Coronary artery (tissue), 2 donors: ENCODE measurements around the gene CACNA1E.

Source experiments
- DNase-seq: peaks from one replicate; pipeline ENCODE4 v3.0.0-alpha.2; 2017; ENCODE audit warnings: low spot score
- H3K27ac ChIP-seq, 2 donors: fragments of 200-600 bp; sonication (generic); one replicate each; pipeline ENCODE4 v1.5.1; 2016 to 2019
- H3K4me3 ChIP-seq: fragments of 200-600 bp; sonication (generic); 2 replicates; pipeline ENCODE4 v1.5.1; 2016; ENCODE audit warnings: mild to moderate bottlenecking, moderate library complexity
- TF ChIP-seq, protein P1 (sequence below): fragments of 200-600 bp; sonication (generic); IDR thresholded peaks from one replicate; pipeline ENCODE4 v1.5.1; 2019; ENCODE audit warnings: antibody characterized with exemption

Gene CACNA1E

DNA sequence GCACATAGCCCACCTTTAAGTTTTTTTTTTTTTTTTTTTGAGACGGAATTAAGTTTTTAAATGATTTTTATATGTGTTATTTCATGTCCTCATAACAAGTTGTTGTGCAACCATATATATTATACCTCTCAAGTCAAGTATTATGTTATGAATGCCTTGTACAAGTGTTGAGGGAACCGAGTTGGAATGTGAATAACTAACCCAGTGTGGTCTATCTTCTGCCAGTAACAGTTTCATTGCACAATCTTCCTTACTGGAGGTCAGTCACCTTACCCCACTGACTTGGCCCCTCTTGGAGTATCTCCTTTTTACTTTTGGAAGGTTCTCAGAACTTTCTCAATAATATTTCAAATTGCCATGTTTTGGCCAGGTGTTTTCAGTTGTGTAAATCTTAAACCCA is 201.9 kb downstream of the CACNA1E start:
- DNase-seq = no peak
- Histone ChIP-seq H3K4me3 (no peak overlapping the region), H3K27ac (no peak overlapping the region)
- TF ChIP-seq, protein P1, sequence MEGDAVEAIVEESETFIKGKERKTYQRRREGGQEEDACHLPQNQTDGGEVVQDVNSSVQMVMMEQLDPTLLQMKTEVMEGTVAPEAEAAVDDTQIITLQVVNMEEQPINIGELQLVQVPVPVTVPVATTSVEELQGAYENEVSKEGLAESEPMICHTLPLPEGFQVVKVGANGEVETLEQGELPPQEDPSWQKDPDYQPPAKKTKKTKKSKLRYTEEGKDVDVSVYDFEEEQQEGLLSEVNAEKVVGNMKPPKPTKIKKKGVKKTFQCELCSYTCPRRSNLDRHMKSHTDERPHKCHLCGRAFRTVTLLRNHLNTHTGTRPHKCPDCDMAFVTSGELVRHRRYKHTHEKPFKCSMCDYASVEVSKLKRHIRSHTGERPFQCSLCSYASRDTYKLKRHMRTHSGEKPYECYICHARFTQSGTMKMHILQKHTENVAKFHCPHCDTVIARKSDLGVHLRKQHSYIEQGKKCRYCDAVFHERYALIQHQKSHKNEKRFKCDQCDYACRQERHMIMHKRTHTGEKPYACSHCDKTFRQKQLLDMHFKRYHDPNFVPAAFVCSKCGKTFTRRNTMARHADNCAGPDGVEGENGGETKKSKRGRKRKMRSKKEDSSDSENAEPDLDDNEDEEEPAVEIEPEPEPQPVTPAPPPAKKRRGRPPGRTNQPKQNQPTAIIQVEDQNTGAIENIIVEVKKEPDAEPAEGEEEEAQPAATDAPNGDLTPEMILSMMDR = no peak

DNA sequence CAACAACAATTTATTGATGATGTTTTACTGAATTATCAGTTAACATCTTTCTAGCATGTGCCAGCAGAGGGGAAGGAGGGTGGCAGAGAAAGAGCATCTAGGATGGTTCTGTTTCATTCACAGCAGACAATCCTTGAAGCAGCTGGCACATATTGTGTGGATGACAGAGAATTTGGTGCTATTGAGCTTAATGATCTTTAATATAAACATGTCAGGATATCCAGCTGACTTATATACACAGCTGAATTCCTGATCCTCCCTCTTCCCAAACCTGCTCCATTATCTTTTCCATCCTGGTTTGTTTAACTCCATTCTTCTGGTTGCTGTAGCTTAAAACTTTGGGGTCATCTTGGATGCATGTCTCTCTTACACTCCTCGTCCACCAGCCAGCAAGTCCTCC is 218.6 kb downstream of the CACNA1E start:
- DNase-seq = no peak
- Histone ChIP-seq H3K27ac (no peak overlapping the region), H3K4me3 (no peak overlapping the region)
- TF ChIP-seq, protein P1 = no peak

DNA sequence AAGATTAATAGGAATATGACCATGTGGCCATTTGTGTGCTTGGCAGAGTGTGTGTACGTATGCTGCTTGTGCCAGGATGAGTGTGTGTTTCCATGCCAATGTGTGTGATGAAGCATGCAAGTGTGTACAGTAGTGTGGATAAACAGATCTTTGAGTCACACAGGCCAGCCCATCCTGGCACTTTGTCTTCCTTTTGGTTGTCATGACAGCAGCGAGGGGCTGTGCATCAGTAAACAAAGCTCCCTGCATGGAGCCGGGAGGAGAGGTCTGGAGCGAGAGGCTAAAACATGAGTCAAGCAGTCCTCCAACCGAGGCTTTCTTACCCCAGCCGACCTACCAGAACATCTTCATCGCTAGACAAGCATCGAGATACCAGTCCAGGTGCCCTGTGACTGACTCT is 221.2 kb downstream of the CACNA1E start:
- H3K4me3 ChIP-seq = no peak overlapping the region
- H3K27ac ChIP-seq = no peak overlapping the region
- no peak for DNase-seq
- TF ChIP-seq, protein P1 = no peak

DNA sequence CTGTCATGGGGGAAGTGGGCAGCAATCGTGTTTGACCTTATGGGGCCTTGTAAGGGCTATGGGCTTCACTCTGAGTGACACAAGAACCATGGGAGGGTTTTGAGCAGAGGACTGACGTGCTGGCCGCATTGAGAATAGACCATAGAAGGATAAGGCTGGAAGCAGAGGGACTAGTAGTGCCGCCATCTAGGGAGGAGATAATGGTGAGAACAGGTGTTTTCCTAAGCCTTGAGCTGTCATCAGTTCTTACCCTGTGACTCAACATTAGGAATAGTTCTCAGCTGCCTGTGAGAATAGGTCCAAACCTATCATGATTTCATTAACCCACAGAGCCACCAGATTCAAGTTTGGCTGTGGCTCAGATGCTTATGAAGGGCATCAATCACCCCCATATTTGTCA is 228.5 kb downstream of the CACNA1E start:
- Histone ChIP-seq H3K4me3 (no peak overlapping the region), H3K27ac (no peak overlapping the region)
- DNase-seq = no peak
- TF ChIP-seq, protein P1 = no peak

DNA sequence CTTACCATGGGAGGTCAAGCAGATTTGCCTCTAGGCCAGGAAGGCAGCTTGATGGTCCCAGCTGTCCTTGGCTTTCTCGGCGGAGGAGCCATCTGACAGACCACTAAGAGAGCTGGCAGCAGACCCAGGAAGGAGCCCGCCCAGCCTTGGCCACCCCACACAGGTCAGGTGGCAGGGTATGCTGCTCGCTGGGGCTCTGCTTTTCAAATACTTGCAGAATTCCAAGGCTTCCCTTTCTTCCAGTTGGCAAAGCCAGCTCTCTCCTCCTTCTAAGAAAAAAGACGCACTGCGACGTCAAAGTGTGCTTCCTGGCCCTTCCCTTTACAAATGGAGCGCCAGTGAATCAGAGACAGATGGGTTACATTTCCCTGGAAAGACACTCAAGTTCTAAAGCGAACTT is 229.4 kb downstream of the CACNA1E start:
- TF ChIP-seq, protein P1 = no peak
- DNase-seq = no peak
- H3K27ac ChIP-seq = no peak overlapping the region
- H3K4me3 ChIP-seq = no peak overlapping the region

DNA sequence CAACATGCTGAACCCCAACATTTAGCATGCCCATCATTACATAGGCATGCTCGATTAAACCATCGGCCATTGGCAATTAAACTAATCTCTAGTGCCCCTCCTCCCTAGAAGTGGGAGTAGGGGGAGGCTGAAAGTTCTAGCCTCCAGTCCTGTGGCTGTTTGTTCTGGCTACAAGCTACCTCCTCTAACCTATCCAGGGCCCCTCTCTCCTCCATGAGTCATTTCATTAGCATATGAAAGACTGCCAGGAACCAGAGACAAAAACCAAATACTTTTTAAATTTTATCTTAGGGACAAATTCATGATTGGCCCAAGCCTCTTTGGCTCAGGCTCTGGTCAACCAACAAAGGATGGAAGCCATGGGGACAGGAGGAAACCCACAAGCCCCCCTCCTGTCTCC is 231.1 kb downstream of the CACNA1E start:
- no peak for DNase-seq
- Histone ChIP-seq H3K4me3 (no peak overlapping the region), H3K27ac (no peak overlapping the region)
- TF ChIP-seq, protein P1 = no peak

DNA sequence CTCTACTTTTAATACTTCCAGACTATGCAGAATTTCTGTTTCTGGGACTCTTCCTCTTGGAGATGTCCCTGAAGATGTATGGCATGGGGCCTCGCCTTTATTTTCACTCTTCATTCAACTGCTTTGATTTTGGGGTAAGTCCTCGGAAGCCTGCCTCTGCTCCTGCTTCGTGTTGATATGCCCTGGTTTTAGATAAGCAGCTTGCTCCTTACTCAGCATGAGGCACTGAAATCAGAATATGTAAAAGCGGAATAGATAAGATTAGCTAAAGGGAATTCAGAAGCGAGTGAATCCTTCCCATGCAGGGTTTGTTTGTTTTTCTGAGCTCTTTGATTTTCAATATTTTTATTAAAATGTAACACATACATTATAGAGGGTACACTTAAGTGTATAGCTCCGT is 234.7 kb downstream of the CACNA1E start:
- no peak for DNase-seq
- TF ChIP-seq, protein P1 = no peak
- no peak overlapping the region for H3K4me3 ChIP-seq
- H3K27ac ChIP-seq = no peak overlapping the region
